SKM-1 (cell line): ENCODE data around the gene SIGLEC1.

Experiments
- DNase-seq: peaks from one replicate; lab custom pipeline; 2025; ENCODE audit not compliant: unreplicated experiment; lab: John Stamatoyannopoulos, UW

Gene SIGLEC1

GRCh38 chr20:3681352-3681930, 31.0 kb downstream of the SIGLEC1 start:
- no peak for DNase-seq

DNA sequence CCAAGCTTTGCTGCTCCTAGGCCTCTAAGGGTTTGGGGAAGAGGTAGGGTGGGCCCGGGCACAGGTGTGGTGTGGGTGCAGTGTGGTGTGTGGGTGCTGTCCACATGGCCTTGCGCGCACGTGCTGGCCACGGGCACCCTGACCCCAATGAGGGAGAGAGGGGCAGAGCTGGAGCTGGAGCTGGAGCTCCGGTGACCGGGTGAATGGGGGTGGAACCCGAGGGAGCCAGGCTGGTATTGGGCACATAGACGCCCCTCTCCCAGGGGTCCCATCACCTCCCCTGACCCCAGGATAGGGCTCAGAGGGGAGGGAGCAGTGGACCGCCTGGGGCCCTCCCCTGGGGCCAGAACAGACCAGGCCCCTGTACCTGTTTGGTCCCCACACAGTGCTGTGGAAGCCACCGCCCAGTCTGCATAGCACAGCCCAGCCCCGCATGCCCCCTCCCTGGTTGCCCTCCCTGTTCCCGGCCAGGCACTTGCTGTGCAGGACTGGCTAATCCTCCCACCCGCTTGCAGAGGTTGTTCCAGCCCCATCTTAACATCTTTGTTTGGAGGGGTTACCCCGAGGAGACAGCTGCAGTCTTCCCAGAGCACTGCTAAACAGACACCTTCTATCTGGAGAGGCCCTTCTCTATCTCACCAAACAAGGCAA, 31.6 kb downstream of the SIGLEC1 start:
- no peak for DNase-seq

GRCh38 chr20:3679749-3680700, 32.4 kb downstream of the SIGLEC1 start:
- DNase-seq = no peak

GRCh38 chr20:3678856-3679720, 33.3 kb downstream of the SIGLEC1 start:
- no peak for DNase-seq

DNA sequence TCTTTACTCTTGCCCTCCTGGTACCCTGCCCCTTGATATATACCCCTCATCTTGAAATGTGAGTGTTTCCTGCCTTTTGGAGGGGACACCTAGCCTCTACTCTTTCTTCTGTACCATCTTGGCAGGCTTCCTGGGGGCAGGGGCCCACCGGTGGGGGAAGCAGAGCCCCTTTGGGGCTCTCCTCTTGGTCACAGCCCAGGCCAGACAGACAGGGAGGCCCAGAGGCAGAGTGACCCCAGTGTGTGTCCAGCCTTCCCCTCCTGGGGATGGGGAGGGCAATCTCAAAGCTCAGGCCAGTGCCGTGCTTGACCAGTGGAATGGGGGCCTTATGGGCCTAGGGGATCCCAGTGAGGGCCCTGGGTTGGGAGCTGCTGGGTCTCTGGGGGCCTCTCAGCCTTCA, 34.2 kb downstream of the SIGLEC1 start:
- no peak for DNase-seq

- no peak for DNase-seq
These were observed 34.7 kb downstream of the SIGLEC1 start for GRCh38 chr20:3677733-3678132.

DNA sequence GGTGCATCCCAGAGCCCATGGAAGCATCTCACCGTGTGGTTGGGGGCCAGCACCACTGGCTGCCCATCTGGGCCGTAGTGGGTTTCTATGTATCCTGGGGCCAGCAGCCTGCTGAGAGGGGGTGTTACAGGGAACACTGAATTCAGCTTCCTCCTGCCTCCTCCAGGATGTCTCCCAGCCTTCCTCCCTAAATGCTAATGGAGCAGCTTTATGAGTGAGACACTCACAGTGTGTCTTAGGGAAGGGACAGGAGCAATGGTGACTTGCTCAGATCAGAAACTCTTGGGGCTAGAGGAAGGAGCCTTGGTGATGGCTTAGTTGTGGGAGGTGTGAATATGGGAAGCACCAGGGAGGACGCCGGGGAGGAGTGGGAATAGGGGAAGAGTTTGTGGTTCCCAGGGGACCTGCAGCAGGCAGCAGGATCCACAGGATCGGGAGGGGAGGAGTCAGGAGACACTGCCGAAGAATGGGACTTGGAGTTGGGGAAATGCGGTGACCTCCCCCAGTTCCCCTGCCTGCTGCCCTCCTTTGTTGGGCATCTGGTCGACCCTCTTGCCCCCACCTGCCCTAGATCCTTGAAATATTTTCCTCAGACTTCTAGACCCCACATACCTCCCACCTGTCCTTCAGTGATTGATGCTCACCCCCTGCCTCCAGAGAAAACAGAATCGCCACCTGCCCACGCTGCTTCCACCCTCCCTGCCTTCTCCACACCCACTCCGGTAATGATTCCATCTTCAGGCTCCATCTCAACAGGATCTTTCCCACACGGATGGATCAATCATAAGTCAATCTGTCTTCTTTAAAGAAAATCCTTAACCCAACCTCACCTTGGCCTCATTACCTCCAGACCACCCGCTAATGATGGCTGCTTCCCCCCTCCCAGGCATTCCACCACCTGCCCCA, 37.2 kb downstream of the SIGLEC1 start:
- no peak for DNase-seq

DNA sequence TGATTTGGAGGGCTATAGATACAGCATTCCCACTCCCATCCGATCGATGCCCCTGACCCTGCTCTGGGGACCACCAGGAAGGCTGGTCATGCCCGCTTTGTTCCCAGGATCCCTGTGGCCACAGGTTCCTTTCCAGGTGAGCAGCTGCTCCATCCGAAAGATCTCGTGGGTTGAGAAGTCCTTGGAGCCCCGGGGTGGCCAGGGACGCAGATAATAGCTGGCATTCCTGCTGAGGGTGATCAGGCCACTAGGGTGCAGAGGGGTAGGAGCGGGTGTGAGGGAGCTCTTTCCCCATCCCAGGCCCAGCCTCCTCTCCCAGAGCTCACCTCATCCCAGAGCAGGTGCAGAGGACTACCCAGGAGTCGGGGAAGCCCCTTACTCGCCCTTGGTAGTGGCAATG, 38.0 kb downstream of the SIGLEC1 start:
- no peak for DNase-seq

GRCh38 chr20:3673221-3674070, 39.0 kb downstream of the SIGLEC1 start:
- no peak for DNase-seq

DNA sequence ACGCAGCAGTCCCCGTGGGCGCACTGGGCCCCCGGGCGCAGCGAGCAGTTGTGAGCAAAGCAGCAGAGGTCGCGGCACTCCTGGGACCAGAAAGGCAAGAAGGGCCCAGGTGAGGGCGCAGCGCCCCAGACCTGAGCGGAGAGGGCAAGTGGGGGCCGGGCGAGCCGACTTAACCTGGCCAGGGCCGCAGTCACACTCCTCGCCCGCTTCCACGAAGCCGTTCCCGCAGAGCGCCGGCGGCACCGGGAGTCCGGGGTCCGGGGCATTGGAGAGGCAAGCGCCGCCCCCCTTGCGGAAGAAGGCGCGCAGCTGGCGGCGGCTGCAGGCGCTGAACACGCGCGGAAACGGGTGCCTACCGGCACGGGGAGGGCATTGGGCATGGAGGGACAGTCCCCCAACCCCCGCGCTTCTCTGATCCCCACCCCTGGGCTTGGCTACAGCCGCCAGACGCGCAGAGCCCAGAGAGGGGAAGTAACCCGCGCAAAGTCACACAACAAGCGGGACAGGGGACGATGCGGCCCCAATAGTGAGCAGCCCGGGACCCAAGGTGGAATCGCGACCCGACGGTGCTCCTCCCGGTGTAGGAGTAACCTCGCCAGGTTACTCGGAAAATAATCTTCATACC, 39.7 kb downstream of the SIGLEC1 start:
- no peak for DNase-seq

DNA sequence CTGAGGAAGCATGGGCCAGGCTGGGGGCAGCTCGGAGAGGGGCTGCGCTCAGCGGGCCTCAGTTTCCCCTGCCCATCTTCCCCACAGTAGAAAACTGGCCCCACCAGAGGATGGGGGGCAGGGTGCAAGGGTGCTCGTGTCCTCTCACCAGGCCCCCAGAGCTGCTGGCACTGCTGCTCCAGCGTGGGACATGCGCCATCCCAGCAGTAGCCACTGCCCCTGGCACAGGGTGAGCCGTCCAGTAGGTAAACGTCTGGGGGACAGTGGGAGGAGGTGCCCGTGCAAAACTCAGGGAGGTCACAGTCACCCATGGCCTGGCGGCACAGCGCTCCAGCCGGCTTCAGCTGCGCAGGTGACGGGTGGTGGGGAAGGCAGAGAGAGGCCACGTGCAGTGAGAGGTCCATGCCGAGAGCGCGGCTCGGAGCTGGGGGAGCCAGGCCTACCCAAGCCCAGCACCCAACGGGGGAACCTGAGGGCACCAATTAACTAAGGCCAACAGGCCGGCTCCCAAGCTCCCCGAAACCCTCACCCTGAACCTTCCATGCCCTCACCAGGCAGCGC, 40.3 kb downstream of the SIGLEC1 start:
- DNase-seq = no peak

- DNase-seq = no peak
These were observed 41.5 kb downstream of the SIGLEC1 start for GRCh38 chr20:3670945-3671344.

GRCh38 chr20:3670511-3670910, 41.9 kb downstream of the SIGLEC1 start:
- no peak for DNase-seq

DNA sequence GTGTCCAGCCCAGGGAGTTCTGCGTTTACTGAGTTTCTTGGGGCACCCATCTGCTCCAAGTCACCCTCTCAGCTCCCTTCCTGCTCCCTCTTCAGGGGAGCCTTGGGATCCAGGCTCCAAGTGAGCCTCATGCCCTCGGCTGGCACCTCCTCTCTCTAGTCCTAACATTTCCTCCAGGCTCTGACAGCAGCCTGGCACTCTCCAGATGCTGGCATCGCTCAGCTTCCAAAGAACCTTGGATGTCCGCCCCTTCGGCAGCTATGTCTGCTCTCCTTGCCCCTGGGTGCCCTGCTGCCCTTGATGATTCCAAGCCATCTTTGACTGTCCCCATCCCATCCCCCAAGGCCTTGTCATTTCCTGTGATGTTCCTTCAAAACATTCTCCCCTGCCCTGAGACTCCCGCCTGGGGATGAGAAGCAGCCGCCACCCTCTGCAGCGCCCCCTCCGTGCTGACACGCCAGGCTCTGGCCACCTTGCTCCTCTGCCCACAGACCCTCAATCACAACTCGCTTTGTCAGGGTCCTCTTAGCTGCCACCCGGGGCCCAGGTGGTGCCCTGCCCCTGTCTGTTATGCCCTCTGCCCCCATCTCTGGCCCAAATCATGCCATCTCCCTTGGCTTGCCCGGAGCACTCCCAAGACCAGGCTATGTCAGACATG, 42.6 kb downstream of the SIGLEC1 start:
- no peak for DNase-seq

DNA sequence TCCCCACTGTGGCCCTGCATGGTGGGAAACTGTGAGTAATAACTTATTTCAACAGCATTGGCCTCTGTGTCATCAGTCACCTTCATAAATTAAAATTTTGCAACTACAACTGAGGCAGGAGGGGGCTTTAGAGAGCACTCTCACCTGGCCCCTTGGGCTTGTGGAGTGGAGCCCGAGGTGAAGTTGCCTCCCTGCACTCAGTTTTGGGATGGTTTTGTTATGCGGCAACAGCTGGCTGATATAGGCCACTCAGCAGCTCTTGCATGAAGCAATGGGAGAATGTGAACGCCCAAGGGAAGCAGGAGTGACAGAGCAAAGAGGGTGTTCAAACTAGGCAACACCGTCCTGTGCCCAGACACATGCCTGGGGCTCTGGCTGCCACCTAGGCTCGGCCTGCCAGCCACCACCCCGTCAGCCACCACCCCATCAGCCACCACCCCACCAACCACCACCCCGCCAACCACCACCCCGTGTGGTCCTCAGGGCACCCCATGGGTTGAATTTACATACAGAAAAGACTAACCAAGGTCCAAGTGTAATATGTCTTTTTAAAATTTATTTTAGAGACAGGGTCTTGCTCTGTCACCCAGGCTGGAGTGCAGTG, 44.9 kb downstream of the SIGLEC1 start:
- DNase-seq = no peak

DNA sequence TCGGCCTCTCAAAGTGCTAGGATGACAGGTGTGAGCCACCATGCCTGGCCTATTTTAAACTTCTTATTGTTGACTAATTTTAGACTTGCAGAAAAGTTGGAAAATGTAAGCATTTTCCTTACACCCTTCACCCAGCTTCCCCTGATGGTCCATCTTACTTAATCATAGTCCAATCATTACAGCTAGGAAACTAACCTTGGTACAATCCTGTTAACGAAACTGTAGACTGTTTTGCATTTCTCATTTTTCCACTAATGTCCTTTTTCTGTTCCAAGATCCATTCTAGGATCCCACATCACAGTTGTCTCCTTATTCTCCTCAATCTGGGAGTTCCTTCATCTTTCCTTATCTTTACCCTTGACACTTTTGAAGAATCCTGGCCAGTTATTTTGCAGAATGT, 48.5 kb downstream of the SIGLEC1 start:
- no peak for DNase-seq

DNA sequence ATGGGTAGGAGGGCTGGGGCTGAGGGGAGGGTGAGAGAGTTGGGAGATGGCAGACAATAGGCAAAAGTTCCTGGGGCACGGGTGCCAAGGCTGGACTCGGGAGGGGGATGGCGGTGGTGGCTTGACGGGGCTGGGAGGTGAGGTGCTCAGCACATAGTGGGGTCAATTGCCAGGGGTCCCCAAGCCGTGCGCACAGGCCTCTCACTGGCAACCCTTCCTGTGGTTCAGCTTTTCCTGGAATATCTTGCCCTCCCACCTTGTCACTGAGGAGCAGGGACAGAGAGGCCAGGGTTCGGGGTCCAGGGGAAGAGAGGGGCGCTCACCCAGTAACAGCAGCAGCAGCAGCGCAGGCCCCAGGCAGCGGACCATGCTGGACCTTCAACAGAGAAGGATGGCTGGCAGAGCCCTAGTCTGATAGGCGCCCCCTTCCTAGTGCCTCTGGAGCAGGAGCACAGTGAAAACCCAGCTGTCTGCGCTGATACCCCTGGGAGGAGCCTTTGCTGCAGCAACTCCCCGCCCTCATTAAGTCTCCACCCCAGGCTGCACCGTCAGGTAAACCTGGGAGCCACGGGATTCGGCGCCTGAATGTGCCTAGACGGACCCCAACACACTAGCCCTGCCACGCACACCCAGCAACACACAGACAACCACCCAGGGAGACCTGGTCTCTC, 49.2 kb downstream of the SIGLEC1 start, which contains the start of gene GFRA4:
Gene GFRA4, minus strand, starts transcription at position 369 of the 671 bp plus-strand sequence. Its CDS starts 0 bp downstream, at position 369.
- DNase-seq = no peak
